NCI-H526 (cell line): Measurements from ENCODE around the gene FURIN.
A peak's percentile ranks its signal among the peaks of the same experiment; 100 is the strongest.
"Not testable (repeated sequence)": the region's sequence is repeated elsewhere in the genome, so short reads cannot be mapped to it uniquely, and the experiment has no call there.

Source experiments
- DNase-seq, 2 experiments: peaks; one replicate each; lab custom pipeline; 2025; lab: John Stamatoyannopoulos, UW

Gene FURIN

GRCh38 chr15:90870354-90871138 lies 2.2 kb downstream of the FURIN start:
- DNase-seq: peak in 1 of 2 experiments; percentile 72

- DNase-seq: peak in 1 of 2 experiments; percentile 72
These were observed 2.8 kb downstream of the FURIN start for GRCh38 chr15:90871139-90871715.

- peak in 1 of 2 experiments; percentile 53 for DNase-seq
These were observed 3.5 kb downstream of the FURIN start for GRCh38 chr15:90871716-90872485.

GRCh38 chr15:90872486-90873184 lies 4.2 kb downstream of the FURIN start:
- DNase-seq: peak in 1 of 2 experiments; percentile 66

- DNase-seq: peak in 1 of 2 experiments; percentile 55
These were observed 5.2 kb downstream of the FURIN start for GRCh38 chr15:90873488-90873997.

GRCh38 chr15:90873998-90874605 lies 5.7 kb downstream of the FURIN start:
- peak; percentile 55 to 89 for DNase-seq

GRCh38 chr15:90874986-90875385 lies 6.6 kb downstream of the FURIN start:
- DNase-seq: not testable (repeated sequence)

GRCh38 chr15:90875549-90875981 lies 7.2 kb downstream of the FURIN start:
- no peak for DNase-seq

- DNase-seq: no peak
These were observed 7.7 kb downstream of the FURIN start for GRCh38 chr15:90876046-90876445.

GRCh38 chr15:90876512-90877170 lies 8.3 kb downstream of the FURIN start:
- no peak for DNase-seq

GRCh38 chr15:90877315-90877714 lies 8.9 kb downstream of the FURIN start:
- DNase-seq: no peak

- DNase-seq: no peak
These were observed 9.6 kb downstream of the FURIN start for GRCh38 chr15:90877996-90878395.

- DNase-seq: no peak
These were observed 10.3 kb downstream of the FURIN start for GRCh38 chr15:90878660-90879059.

GRCh38 chr15:90879730-90880366 lies 11.5 kb downstream of the FURIN start:
- DNase-seq: peak in 1 of 2 experiments; percentile 29

- DNase-seq: no peak
These were observed 12.2 kb downstream of the FURIN start for GRCh38 chr15:90880381-90881145.

GRCh38 chr15:90881181-90881977 lies 13.0 kb downstream of the FURIN start:
- peak in 1 of 2 experiments; percentile 76 for DNase-seq

GRCh38 chr15:90881978-90882721 lies 13.8 kb downstream of the FURIN start:
- peak in 1 of 2 experiments; percentile 27 for DNase-seq
